Activated CD4-positive, CD25-positive, alpha-beta regulatory T cell treated with anti-CD3 and anti-CD28 coated beads, Interleukin-2, amount 50 U/mL, for 16 hours (primary cell): ENCODE results near the gene ANKZF1.

Experiments used
- DNase-seq: peaks from one replicate; pipeline ENCODE4 v3.0.0-alpha.2; 2020; ENCODE audit warnings: low read depth, low spot score

ANKZF1 gene

DNA sequence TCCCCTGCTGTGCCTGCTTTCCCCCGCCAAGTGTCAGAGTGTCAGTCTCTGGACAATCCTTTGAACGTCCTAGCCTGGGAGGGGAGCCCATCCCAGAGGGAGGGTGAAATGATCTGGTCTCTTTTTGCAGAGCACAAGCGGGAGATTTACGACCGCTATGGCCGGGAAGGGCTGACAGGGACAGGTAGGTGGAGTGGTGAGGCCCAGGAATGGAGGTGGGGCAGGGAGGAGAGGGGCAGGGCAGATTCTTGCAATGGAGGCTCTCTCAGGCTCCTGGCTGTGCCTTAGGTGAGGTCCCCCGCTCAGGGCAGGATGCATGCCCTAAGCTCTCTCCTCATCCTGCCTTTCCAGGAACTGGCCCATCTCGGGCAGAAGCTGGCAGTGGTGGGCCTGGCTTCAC, 52.0 kb downstream of the ANKZF1 start:
- no peak for DNase-seq

DNA sequence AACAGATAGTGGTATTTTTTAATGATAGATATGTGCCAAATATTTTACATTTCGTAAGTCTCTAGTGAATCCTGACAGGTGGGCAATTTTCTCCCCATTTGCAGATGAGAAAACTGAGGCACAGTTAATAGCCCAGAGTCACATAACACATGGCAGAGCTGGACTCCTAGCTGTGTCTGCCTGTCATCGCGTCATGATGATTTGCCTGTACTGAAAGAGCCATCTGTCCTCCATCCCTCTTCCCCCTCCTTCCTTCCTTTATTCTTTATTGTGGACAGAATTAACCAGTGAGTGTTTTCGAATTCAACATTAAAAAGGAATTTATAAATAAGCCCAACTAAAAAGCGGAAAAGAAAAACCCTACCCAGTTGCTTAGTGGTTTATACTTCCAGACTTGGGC, 52.8 kb downstream of the ANKZF1 start:
- DNase-seq = no peak

DNA sequence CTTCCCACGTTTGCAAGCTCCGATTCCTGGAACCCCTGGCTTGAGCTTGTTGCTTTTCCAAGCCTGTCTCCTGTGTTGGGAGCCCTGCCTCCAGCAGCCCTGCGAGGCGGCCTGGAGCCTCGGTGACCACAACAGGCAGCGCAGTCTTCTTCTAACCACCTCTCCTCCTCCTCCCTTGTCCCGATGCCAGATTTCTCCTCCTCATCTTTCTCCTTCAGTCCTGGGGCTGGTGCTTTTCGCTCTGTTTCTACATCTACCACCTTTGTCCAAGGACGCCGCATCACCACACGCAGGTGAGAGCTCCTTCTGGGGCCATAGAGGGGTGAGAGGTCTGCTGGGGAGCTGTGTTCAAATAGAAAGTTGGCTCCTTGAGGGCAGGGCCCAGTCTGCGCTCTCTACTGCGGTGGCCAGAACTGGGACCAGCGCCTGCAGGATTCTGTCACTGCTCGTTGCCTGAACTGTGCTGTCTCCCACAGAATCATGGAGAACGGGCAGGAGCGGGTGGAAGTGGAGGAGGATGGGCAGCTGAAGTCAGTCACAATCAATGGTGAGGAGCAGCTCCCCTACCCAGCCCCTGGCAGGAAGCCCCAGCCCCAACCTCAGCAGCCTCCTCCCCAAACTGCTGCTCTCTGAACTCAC, 53.5 kb downstream of the ANKZF1 start:
- DNase-seq = no peak

DNA sequence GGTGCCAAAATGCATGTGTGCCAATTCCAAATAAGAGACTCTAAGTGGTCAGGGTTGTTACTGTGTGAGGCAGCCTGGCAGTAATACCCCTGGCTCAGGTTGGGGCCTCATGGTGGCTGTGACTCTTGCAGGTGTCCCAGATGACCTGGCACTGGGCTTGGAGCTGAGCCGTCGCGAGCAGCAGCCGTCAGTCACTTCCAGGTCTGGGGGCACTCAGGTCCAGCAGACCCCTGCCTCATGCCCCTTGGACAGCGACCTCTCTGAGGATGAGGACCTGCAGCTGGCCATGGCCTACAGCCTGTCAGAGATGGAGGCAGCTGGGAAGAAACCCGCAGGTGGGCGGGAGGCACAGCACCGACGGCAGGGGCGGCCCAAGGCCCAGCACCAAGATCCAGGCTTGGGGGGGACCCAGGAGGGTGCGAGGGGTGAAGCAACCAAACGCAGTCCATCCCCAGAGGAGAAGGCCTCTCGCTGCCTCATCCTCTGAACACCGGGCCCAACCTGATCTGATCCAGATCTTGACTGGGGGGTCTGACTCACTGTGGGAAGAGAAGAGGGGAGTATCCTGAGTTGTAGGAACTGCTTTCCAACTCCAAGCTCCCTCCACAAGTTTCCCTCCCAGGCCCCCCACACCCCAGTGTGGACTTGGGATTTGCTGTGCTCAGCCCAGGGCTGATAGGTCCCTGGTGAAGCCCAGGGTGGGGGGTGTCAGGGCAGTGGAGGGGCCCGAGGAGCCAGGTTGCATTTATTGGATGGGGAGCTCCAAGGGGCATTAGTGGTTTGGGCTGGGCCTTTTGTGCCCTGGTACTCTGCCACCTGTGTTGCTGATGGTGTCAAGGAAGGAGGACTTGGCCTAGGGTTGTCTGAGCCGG, 55.1 kb downstream of the ANKZF1 start:
- no peak for DNase-seq

DNA sequence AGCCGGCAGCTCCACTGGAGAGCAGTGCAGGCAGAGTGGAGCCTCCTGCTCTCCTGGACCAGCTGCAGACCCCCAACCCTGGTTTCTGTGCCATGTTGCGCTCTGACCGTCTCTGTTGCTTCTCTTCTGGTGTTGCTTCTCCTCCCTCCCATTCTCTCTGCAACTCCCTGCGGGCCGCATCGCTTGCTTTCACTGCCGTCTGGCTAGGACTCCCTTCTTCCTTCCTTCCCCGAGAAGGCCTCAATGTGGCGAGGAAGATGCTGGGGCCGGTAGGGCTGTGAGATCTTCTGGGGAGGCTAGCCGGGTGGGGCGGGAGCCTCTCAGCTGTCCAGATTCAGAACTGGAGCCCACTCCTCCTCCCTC, 55.7 kb downstream of the ANKZF1 start:
- no peak for DNase-seq

DNA sequence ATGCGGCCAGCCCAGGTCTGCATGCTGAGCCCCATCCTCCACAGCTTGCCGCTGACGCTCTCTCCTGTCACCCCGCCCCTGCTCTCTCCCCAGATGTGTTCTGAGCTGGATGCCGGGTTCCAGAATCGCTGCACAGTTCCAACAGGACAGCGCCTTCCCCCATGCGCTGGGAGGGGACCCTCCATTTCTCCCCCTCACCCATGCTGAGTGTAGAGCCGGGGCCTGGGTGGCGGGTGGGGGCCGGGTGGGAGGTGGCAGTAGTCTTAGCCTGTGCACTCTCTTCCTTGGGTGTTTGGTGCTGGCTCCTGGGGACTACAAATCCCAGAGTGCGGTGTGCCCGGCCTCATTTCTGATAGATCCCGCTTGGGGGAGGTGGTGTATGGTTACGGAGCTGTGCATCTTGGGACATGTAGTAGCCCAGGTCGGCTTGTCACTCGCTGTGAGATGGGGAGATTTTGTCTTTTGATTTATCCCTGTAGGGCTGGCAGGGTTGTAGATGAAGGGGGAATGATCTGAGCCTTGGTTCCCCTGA, 56.4 kb downstream of the ANKZF1 start:
- no peak for DNase-seq
